Subcutaneous adipose tissue (tissue), 4 donors: Measurements from ENCODE around the gene SYCP3. TPM values are rescaled to one million over a fixed set of nuclear protein-coding genes. Genes with fewer than 3 reads are reported as not detected.

Experiments used
- CTCF ChIP-seq: fragments of 450-650 bp; IDR thresholded peaks from one replicate; pipeline ENCODE4 v1.5.1; 2016; ENCODE audit warnings: low read depth, mild to moderate bottlenecking, control low read depth, antibody characterized with exemption, moderate library complexity
- total RNA-seq, 4 donors: library from RNA; depleted of rRNA; stranded (reverse); fragments of >200 nt; gene quantifications; one replicate each; pipeline ENCODE4 v1.1.0, GENCODE V29; 2016

SYCP3 gene
- total RNA-seq, 4 donors from 2014 or later, result 0.22 TPM; not detected in 3

GRCh38 chr12:101780599-101780998, 41.3 kb upstream of the SYCP3 start:
- no peak for TF ChIP-seq CTCF

GRCh38 chr12:101779626-101780025, 40.4 kb upstream of the SYCP3 start:
- no peak for TF ChIP-seq CTCF

DNA sequence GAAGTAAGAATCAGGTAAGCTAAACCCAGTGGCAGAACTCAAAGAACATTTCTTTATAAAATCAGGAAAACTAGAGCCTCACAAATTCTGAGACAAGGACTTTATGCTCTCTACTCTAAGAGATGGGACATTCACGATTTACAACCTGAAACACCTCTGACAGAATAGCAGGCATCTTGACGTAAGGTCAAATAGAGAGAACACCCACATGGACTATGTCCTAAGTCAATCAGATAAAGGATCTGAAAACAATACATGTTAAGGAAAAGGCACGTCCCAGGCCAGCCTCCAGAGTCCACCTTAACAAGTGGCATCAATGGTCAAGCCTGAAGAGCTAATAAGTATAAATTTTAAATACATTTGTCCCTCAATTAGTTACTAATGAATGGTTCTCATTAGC, 39.9 kb upstream of the SYCP3 start:
- TF ChIP-seq CTCF, result no peak

- TF ChIP-seq CTCF, result no peak
These were observed 38.7 kb upstream of the SYCP3 start for GRCh38 chr12:101777978-101778377.

DNA sequence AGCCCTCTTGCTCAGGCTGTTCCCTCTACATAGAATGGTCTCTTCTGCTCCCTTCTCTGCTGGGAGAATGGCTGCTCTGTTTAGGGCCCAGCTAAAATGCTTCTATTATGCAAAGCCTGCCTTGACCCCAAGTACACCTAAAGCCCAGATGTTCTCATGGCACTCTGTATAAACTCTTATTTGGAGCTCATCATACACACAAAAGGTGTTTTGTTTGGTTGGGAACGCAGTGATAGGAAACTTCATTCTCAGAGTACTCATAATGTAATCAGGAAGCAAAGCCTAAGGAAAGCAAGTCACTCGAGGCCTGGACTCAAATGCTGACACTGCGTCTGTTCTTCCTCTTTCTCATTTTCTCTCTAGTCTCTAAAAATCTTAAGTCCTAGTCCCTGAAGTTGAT, 38.2 kb upstream of the SYCP3 start:
- no peak for TF ChIP-seq CTCF

DNA sequence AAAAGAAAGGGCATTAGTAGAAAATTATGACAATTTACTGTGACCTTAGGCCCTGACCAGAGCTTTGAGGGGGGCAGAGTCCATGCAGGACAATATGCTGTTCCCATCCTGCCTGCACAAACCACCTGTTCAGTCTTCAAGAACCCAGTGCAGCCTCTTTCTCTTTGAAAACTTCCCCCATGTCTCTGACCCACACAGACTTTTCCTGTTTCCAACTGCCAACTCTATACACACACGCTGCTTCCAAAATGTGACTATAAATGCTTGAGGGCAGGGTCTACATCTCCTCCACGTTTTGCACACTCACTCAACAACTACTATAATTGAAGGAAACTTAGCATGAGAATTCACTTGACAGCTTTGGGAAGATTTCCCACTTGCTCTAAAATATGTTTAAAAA, 36.6 kb upstream of the SYCP3 start:
- no peak for TF ChIP-seq CTCF

GRCh38 chr12:101773650-101774162, 34.4 kb upstream of the SYCP3 start:
- TF ChIP-seq CTCF, result no peak
